DOHH2 (cell line): ENCODE measurements around the gene TMEM54.

Source experiments
- EZH2phosphoT487 ChIP-seq: fragments of 200-600 bp; sonication (generic); IDR thresholded peaks from 2 replicates; pipeline ENCODE4 v1.6.1; 2017; ENCODE audit warnings: borderline replicate concordance, mild to moderate bottlenecking, antibody characterized with exemption, low read length, moderate library complexity, mixed read lengths
- TF ChIP-seq, protein P1 (sequence below): fragments of 200-600 bp; sonication (generic); IDR thresholded peaks from one replicate; pipeline ENCODE4 v1.5.1; 2014; ENCODE audit warnings: antibody characterized with exemption, mild to moderate bottlenecking, low read depth, low read length; ENCODE audit not compliant: poor library complexity, severe bottlenecking

DNA sequence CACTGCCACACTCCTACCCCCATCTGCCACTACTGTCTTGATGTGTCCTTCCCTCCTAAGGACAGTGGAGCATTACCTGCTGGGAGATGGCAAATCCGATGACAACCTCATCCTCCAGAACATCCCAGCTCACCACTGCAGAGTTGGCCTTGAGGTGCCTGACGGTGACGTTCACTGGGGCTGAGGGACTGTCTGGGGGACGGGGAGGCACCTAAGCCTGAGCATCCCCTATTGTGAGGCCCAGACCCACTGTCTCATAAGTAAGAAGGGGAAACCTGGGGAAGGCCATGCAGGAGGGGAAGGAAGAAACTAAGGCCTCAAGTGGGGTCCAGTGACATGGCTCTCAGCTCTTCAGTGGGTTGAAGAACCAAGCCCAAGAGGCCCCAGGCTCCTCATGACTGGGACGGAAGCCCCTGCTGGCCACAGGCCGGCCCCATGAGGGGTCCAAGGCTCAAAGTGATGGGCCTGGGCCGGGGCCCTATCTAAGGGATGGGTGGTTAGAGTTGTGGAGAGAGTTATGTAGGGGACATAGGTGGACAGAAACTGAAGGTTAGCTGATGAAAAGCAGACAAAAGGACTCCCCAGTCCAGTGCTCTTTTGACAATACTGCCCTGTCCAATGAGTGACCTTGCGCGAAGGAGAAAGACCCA lies 32.3 kb downstream of the TMEM54 start:
- TF ChIP-seq, protein P1, sequence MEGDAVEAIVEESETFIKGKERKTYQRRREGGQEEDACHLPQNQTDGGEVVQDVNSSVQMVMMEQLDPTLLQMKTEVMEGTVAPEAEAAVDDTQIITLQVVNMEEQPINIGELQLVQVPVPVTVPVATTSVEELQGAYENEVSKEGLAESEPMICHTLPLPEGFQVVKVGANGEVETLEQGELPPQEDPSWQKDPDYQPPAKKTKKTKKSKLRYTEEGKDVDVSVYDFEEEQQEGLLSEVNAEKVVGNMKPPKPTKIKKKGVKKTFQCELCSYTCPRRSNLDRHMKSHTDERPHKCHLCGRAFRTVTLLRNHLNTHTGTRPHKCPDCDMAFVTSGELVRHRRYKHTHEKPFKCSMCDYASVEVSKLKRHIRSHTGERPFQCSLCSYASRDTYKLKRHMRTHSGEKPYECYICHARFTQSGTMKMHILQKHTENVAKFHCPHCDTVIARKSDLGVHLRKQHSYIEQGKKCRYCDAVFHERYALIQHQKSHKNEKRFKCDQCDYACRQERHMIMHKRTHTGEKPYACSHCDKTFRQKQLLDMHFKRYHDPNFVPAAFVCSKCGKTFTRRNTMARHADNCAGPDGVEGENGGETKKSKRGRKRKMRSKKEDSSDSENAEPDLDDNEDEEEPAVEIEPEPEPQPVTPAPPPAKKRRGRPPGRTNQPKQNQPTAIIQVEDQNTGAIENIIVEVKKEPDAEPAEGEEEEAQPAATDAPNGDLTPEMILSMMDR = no peak
- no peak for TF ChIP-seq EZH2phosphoT487
